ENCODE results near the gene ASB13.

Gene ASB13

DNA sequence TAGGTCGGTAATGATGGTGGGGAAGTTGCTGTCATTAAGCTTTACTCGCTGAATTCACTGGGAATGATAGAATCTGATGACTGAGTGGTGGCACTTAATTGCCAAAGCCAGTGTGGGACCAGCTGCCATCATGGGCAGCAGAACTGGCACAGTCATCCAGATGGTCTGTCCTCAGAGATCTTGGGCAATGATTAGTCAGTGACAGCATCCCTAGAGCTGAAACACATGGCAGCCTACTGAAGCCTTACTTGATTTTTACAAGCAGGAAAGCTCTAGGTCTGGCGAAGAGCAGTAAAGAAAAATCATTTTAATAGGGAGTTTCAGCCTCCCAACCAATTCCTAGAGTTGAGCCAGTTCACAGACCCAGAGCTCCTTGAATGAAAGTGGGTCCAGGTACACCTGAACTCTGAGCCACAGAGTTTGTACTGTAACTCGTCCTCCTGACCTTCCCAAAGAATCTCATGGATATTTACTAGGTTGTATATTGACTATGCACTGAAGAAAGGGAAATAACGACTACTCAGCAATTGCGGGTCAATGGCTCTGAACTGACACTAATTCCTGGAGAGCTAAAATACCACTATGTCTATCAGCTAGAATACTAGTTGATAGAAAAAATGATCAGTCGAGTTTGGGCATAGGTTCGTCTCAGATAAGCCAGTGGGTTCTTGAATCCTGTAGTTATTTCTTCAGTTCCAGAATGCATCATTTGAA lies 4.4 kb upstream of the ASB13 start:
- no peak for DNase-seq (ENCODE audit: low read depth in 2 of 2)

DNA sequence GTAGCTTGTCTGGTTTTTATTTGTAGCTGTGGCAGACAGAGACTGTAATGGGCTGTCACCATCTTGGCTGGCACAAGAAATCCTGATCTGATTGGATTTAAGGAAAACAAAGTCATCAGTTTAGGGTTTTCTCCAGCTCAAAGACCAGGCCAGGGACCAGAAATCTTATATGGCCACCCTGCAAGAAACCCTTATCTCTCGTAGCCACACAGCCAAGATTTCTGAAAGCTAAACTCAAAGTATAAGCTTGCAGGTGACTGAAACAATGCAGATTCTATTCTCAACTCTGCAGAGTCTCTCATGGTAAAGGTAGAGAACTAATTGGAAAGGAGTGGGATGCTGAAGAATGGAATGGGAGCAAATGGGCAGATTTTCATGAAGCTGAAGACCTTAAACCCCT lies 3.2 kb upstream of the ASB13 start:
- no peak for DNase-seq (ENCODE audit: low read depth in 2 of 2)

DNA sequence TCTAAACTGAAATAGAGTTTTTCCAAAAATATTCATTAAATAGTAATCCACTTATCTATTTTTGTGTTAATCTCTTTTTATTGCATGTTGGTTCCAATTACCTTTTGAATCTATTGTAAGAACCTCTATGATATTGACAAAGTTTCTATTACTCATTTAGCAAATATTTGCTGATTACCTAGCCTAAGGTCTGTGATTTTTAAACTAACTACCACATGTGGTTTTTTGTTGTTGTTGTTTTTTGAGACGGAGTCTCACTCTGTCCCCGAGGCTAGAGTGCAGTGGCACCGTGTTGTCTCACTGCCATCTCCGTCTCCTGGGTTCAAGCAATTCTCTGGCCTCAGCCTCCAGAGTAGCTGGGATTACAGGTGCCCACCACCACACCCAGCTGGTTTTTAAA lies 2.0 kb upstream of the ASB13 start:
- DNase-seq (ENCODE audit: low read depth in 2 of 2): no peak

DNA sequence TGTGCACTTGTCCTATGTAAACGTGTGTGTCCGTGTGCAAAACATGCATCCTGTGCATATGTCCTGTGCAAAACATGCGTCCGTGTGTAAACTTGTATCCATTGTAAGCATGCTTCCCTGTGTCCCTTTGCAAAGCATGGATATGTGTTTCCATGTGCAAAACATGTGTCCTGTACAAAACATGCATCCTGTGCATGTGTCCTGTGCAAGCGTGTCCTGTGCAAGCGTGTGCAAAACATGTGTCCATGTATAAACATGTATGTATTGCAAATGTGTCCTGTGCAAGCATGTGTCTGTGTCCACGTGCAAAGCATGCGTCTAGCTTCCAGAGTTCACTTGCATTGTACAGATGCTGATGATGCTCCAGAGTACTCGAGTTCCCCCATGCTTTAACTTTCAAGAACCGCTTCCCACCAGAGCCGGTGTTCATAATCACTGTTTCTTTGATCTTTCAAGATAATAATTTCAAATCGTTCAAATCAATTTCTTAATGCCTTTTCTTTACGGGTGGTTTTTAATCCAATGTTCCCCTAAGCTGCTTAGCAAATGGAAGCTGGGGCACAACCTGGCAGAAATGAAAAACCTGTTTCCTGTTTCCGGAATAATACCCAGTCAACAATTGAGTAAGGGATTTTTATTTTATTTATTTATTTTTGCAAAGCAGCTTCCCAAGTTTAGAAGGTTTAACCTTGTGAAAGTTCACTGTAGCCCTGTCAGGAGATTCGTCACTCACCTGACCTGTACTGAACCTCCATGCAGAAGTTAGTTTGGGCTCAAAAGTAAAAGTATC lies 641 bp upstream of the ASB13 start:
- DNase-seq (ENCODE audit: low read depth in 2 of 2): no peak

DNA sequence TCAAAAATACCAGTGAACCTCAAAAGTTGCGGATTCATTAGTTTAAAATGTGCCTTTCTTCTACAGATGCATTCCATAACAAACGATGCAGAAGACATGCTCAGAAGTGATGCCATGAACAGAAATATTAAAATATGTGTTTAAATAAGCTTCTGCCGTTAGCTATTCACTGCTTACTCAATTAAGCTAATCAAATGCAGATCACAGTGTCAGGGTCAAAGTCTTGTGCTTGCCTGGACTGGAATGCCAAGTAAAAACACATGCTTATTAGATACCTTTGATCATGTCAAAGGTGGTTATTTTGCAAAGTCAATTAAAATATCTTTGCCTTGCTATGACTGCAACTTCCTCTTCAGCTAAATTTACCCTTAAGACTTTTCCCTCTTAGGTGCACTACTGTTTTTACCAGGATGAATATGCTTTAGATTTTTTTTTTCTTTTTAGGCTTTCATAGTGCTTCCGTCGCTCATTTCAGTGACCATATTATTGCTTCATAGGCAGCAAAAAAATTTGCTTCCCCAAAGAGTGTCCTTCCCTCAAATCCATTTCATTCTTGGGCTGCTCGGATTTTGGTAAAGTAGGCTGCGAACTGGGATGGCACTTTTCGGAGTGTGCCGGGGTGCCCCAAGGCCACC lies 905 bp downstream of the ASB13 start:
- no peak for DNase-seq (ENCODE audit: low read depth in 2 of 2)

DNA sequence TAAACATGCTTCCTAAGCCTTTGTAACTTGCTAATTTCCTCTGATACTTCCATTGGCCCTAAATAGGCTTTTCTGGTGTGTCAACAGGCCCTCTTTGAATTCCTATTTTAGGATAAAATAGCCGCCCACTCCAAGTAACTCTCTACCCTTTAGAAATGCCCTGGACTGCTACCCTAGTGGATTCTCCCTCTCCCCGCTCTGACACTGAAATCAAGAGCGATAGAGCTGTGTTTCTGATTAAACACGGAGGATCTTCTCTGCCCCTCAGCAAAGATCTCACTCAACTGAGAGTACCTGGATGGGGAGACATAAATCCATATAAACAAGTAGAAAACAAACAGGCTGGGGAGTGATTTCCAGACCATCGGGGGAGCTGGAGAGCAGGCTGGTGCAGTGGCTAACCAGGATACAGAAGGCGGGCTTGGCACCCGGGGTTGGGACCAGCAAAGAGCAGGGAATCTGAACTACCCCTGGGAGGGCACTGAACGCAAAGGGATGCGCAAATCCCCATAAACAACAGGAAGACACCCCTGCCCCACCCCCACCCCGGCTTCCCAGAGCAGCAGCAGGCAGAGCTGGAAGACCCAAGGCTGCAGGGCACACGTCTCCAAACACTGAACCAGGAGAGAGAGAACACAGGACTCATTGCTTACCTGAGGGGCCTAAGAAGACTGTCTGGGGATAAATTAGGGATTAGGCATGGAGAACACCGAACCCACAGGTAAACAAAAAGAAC lies 2.5 kb downstream of the ASB13 start:
- DNase-seq (ENCODE audit: low read depth in 2 of 2): no peak

DNA sequence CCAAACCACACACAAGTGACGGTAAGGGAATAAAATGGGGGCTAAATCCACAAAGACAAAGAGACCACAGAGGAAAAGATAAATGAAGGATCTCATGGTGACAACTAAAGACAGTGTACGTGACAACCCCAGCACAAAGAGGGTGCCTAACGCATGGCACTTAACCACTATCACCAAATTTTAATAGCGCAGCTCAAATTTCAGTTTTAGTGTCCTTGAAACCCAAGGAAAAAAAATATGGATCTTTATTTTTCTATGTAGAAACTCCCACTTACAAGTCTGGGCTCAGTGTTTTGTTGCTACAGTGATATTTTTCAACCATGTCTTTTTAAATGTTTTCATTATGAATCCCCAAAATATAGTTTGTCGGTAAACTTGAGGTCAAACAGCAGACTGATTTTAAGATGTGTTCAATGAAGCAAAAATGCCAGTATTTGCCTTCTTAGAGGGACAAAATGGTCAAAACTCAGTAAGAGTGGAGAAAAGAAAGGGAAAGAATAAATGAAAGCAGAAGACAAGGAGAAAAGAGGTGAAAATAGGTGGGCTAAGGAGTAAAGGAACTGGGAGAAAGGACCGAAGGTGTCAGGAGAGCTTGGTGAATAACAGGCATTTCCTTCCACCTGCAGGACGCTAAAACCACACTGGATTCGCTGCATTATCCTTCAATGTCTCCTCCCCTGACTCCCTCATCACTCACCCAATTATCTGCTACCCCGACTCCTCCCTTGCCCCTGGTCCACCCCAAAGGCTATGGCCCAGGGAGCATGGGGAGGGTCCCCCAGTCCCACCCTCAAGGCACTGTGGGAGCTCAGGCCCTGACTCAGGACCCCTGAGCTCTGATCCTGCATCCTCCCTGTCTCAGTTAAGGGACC lies 3.5 kb downstream of the ASB13 start:
- no peak for DNase-seq (ENCODE audit: low read depth in 2 of 2)

DNA sequence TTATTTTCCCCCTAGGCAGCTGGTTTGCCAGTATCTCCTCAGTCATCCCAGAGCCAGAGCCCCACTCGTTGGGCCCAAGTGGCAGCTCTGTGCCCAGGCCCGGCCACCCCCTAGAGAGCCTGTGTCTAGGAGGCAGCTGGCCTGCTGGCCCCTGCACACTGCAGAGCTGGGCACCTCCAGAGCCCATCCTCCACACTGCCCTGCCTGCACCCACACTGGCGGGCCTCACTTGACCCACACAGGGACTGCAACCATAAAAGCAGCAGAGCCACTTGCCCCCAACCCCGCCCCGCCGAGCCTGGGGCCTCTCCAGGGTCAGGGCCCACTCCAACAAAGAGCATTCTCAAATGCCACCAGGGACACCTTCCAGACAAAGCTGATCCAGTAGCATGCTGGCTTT lies 5.4 kb downstream of the ASB13 start:
- no peak for DNase-seq (ENCODE audit: low read depth in 2 of 2)

DNA sequence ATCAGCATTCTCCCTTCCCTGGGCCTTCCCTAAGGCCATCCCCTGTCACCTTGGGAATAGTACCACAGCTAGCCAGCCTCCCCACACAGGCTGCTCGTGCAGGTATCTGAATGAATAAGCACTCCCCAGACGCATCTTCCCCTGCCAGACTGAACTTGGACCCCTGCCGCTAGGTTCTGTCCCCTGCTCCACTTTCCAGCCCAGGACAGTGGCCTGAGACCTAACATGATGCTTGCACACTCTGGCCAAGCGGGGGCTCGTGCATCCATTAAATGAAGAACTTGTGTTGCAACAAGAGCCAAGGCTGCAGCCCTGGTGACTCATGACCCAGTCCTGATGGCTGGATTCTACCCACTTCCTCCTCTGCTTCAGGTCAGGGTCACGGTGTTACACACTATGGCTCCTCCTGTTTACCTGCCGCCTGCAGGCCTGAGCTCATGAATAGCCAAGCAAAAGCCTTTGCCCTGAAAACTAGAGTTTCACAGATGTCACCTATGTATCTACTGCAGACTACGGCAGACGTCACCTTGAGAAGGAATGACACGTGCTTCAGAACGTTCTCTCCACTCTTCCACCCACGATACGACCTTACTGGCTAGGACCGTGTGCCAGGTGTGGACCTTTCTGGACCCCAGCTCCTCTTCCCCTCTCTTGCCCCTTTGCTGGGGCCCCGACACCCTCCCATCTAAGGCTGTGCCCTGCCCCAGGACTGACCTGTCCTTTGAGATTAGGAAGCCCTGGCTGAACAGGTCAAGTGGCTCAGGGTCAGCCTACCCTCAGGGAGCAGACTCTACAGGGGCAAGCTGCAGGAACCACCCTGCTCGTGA lies 6.5 kb downstream of the ASB13 start:
- DNase-seq (ENCODE audit: low read depth in 2 of 2): no peak

DNA sequence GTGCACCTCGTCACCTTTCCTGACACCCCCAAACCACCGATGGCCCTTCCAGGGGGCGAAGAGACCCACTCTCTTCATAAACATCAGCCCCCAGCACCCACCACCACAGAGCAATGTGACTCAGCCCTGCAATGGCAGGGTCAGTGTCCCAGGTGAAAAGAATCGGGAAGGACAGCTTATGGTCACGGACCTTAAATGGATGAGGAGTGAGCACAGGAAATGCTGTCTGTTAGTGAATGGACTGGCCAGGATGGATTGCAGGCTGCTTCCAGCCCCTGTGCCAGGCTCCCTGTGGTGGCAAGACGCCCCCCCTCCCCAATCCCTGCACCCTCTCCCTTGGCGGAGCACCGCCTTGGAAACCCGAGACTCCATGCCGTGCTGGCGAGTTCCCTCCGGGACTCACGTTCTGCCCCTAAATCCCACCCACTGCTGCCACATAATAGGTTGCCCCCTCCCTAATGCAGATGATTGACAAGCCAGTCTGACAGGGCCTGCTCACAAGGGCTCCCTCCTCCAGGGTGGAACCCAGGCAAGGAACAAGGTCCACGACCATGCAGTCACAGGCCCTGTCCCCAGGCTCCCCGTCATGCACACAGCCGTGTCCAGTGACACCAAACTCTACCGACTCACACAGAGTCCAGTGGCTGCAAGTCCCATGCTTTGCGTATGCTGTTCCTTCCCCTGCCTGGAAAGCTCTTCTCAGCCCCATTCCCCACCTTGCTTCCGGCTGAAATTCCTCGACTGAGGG lies 7.3 kb downstream of the ASB13 start:
- no peak for DNase-seq (ENCODE audit: low read depth in 2 of 2)

DNA sequence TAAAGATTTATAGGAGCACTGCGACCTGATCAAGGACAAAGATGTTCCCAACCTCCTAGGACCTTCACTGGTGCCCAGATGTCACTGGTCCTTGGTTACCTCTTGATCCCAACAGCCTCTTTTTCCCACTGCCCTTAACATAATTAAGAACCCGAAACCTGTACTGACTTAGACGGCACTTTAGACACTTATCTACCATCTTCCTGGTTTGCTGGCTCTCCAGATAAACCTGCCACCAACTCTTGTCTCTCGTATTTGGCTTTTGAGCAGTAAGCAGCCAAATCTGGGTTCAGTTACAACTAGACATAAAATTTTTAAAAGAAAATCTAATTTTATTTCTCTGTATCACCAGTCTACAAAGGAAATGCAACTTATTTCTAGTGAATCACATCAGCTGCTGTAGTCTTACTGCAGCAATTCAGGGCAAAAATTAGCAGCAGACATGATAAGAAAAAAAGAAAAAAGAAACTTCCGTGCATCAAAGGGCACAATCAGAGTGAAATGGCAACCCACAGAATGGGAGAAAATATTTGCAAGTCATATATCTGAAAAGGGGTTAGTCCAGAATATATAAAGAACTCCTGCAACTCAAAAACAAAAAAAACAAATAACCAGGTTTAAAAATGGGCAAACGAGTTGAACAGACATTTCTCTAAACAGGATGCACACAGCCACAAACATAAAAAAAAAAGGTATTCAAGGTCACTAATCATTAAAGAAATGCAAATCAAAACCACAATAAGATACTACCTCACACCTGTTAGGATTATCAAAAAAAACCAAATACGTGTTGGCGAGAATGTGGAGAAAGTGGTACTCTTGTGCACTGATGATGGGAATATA lies 9.4 kb downstream of the ASB13 start:
- no peak for DNase-seq (ENCODE audit: low read depth in 2 of 2)

DNA sequence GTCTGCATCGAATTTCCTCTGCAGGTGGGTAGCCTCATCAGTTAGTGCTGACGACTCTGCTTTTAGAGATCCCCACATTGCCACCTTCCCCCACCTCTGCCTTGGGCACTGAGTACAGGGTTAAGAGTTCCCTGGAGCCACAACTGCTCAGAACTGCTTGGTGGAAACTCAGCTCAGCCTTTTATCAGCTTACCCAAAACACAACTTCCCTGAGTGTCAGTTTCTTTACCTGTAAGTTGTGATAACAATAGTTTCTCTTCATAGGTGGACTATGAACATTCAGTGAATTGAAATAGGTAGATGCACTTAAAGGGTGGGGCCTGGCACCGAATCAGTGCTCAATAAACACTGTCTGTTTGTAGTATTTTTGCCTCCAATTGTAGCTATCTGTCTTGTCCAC lies 11.3 kb downstream of the ASB13 start:
- no peak for DNase-seq (ENCODE audit: low read depth in 2 of 2)

DNA sequence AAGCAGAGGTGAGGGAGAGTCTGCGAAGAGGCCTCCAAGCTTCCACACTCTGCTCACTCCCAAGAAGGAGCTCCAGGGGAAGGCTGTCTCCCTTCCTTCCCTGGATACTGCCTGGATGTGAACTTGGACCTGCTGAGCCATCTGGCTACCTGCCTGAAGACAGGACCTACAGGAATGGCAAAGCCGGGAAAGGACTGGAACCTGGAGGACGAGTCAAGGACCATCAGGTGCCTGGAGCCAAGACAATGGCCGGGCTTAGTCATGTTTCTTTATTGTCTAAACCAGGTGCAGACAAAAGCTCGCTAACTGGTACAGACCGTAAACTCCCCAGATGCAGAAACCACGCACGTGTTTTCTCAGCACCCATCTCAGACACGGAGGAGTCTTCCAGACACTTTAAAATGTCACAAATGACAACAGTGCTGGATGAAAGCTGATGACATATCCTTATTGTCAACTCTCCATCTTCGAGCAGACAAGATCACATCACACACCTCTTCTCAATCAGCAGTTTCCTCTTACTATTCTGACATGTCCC lies 12.1 kb downstream of the ASB13 start:
- DNase-seq (ENCODE audit: low read depth in 2 of 2): no peak

DNA sequence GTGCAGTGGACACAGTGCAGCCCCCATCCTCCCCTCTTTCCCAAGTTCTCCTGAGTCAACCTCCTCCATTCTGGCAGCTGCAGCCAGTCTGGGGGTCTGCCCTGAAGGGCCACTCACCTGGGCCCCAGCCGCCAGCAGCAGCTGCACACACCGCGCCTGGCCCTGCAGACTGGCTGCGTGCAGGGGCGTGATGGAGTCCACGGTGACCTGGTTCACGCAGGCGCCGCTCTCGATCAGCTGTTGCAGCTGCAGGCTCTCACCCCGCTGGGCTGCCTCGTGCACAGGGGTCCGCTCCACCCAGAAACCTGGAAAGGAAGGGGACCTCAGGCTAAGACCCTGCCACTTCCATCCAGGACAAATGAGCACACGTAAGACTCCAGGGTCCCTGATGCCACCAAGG lies 13.6 kb downstream of the ASB13 start:
- no peak for DNase-seq (ENCODE audit: low read depth in 2 of 2)

DNA sequence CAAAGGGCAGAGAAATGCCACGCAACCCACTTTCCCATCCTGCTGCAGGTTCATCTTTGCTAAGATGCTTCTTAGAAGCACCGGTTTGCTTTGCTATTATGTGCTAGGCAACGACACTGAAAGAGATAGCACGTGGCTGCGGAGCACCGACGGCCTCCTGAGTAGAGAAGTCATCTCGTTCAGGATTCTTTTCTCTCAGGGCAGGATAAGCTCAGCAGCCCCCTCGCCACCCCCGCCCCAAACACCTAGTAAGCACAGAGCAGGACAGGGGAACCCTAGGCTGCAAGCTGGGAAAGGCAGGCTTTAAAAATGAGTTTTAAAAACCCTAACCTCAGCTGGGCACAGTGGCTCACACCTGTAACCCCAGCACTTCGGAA lies 15.0 kb downstream of the ASB13 start:
- no peak for DNase-seq (ENCODE audit: low read depth in 2 of 2)

DNA sequence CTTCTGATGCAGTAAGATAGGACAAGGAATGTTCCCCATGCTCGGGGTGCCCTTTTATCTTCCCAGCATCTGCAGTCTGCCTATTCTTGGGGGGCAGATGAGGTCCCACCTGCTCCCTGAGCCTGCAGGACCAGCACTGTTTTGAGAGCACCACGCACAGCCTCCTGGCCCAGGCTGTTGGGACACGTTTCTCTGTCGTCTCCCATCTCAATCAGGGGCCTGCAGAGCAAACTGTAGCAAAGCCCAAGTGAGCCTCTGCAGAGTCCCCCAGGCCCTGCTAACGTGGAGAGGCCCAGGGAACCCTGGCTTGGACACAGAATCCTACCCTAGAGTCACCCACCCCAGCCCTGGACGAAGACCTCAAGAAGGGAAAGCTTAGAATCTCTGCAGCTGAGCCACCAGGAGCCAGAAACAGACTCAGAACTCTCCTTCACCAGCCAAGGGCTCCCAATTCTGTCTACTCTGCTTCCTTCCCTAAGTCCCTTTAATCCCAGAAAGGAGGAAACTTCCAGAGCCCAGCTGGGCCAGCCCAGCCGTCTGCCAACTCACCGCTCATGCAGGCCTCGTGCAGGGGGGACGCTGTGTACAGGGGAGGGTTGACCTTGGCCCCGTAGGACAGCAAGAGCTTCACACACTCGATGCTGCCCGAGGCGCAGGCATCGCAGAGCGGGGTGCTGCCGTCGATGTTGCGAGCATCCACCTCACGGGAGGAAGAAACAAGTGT lies 15.6 kb downstream of the ASB13 start:
- DNase-seq (ENCODE audit: low read depth in 2 of 2): no peak

DNA sequence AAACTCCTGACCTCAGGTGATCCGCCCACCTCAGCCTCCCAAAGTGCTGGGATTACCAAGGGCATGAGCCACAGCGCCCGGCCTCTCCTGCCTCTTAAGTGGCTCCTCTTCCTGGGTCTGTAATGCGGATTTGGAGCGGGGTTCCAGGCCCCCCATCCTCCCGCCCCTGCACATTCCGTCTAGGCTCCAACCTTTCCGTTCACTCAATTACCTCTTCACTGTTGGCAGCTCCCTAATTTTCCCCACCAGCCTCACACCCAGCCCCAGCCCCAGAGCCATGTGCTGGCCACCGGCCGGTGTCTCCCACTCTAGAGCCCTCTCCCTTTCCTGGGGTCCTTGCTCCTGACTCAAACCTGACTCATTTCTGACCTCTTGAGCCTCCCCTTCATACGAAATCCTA lies 16.6 kb downstream of the ASB13 start:
- no peak for DNase-seq (ENCODE audit: low read depth in 2 of 2)

Measured in stimulated activated CD8-positive, alpha-beta memory T cell treated with anti-CD3 and anti-CD28 coated beads, Interleukin-2, amount 100 ng/mL, for 1 hour (primary cell).